Osteoblast (primary cell): ENCODE measurements around the gene MSL3B.
A peak's percentile ranks its signal among the peaks of the same experiment; 100 is the strongest.

Experiments
- DNase-seq: peaks from one replicate; pipeline ENCODE4 v3.0.0; 2011; ENCODE audit warnings: low spot score, mixed read lengths; ENCODE audit not compliant: insufficient read length; ENCODE audit errors: missing footprints
- H2AFZ ChIP-seq: 2 replicates; pipeline ENCODE4 v1.6.0; 2011; ENCODE audit warnings: mild to moderate bottlenecking, low read length
- H3K27ac ChIP-seq: 2 replicates; pipeline ENCODE4 v1.5.1; 2011; ENCODE audit warnings: mild to moderate bottlenecking, low read depth, low read length, moderate library complexity
- H3K27me3 ChIP-seq: 2 replicates; pipeline ENCODE4 v1.6.0; 2012; ENCODE audit warnings: mild to moderate bottlenecking, control low read depth, inconsistent platforms, low read length, moderate library complexity; ENCODE audit not compliant: insufficient read depth
- H3K36me3 ChIP-seq: 2 replicates; pipeline ENCODE4 v1.5.1; 2011; ENCODE audit warnings: mild to moderate bottlenecking, low read length, control low read depth, moderate library complexity; ENCODE audit not compliant: insufficient read depth
- H3K4me1 ChIP-seq: 2 replicates; pipeline ENCODE4 v1.5.1; 2011; ENCODE audit warnings: mild to moderate bottlenecking, low read length, control low read depth, moderate library complexity; ENCODE audit not compliant: insufficient read depth
- H3K4me2 ChIP-seq: 2 replicates; pipeline ENCODE4 v1.6.0; 2011; ENCODE audit warnings: mild to moderate bottlenecking, low read length; ENCODE audit not compliant: insufficient read depth
- H3K4me3 ChIP-seq: fragments of 200-600 bp; sonication (generic); 3 replicates; pipeline ENCODE4 v1.5.1; 2012; ENCODE audit warnings: mild to moderate bottlenecking, low read length, inconsistent platforms; ENCODE audit not compliant: insufficient read depth
- H3K79me2 ChIP-seq: 2 replicates; pipeline ENCODE4 v1.6.0; 2012; ENCODE audit warnings: mild to moderate bottlenecking, low read length, control low read depth, inconsistent platforms; ENCODE audit not compliant: insufficient read depth
- H3K9me3 ChIP-seq: 2 replicates; pipeline ENCODE4 v1.5.1; 2011; ENCODE audit warnings: low read depth, low read length, control low read depth
- H4K20me1 ChIP-seq: 2 replicates; pipeline ENCODE4 v1.6.0; 2012; ENCODE audit warnings: mild to moderate bottlenecking, low read length, control low read depth; ENCODE audit not compliant: insufficient read depth
- CTCF ChIP-seq: IDR thresholded peaks from 2 replicates; pipeline ENCODE4 v1.5.1; 2011; ENCODE audit warnings: mild to moderate bottlenecking, low read depth, low read length, moderate library complexity; ENCODE audit errors: extremely low read depth

MSL3B gene

GRCh38 chr2:233817995-233818638, 50.1 kb downstream of the MSL3B start:
- no peaks in the 10 kb centered on the region for H3K36me3 ChIP-seq
- H3K9me3 ChIP-seq: no peaks in the 10 kb centered on the region

GRCh38 chr2:233817361-233817911, 50.8 kb downstream of the MSL3B start:
- H3K4me3 ChIP-seq: no peak overlapping the region
- no peak overlapping the region for H2AFZ ChIP-seq
- no peaks in the 10 kb centered on the region for H3K9me3 ChIP-seq
- no peaks in the 10 kb centered on the region for H3K36me3 ChIP-seq
- H4K20me1 ChIP-seq: no peaks in the 10 kb centered on the region
- no peak overlapping the region for H3K4me2 ChIP-seq
- no peaks in the 10 kb centered on the region for H3K79me2 ChIP-seq
- DNase-seq: peak; percentile 76
- no peak for TF ChIP-seq CTCF
- peaks cover 10% of the 10 kb centered on the region for H3K27me3 ChIP-seq
- H3K4me1 ChIP-seq: no peaks in the 10 kb centered on the region
- no peak overlapping the region for H3K27ac ChIP-seq

More at GRCh38 chr2:233817995-233818638, 50.1 kb downstream of the MSL3B start:
- no peak for TF ChIP-seq CTCF
- Histone ChIP-seq H3K27ac (no peak overlapping the region), H3K27me3 (peaks cover 10% of the 10 kb centered on the region), H2AFZ (no peak overlapping the region), H3K4me3 (no peak overlapping the region), H4K20me1 (no peaks in the 10 kb centered on the region), H3K79me2 (no peaks in the 10 kb centered on the region), H3K4me2 (no peak overlapping the region), H3K4me1 (no peaks in the 10 kb centered on the region)
- peak; percentile 53 for DNase-seq

- no peak overlapping the region for H3K4me2 ChIP-seq
- DNase-seq: peak; percentile 74
- no peaks in the 10 kb centered on the region for H3K36me3 ChIP-seq
These were observed 51.4 kb downstream of the MSL3B start for GRCh38 chr2:233816771-233817170.

More at GRCh38 chr2:233816771-233817170, 51.4 kb downstream of the MSL3B start:
- Histone ChIP-seq H3K27ac (no peak overlapping the region), H3K4me3 (no peak overlapping the region), H4K20me1 (no peaks in the 10 kb centered on the region), H3K27me3 (peaks cover 10% of the 10 kb centered on the region), H3K9me3 (no peaks in the 10 kb centered on the region), H2AFZ (no peak overlapping the region), H3K4me1 (no peaks in the 10 kb centered on the region), H3K79me2 (no peaks in the 10 kb centered on the region)
- TF ChIP-seq CTCF: no peak
